SIG-M5 treated with dmso at 0.1 percent for 504 hours (cell line): ENCODE data around the gene CRIP2.

Source experiments
- DNase-seq: peaks from one replicate; lab custom pipeline; 2025; ENCODE audit not compliant: unreplicated experiment; lab: John Stamatoyannopoulos, UW

CRIP2 gene

GRCh38 chr14:105486163-105486973, 11.7 kb downstream of the CRIP2 start, which contains the start of gene CRIP1:
Gene CRIP1, plus strand, starts transcription at chr14:105486886. Its CDS starts 374 bp downstream, at chr14:105487260.
- DNase-seq, result no peak

GRCh38 chr14:105486974-105487448, 12.4 kb downstream of the CRIP2 start:
- no peak for DNase-seq

GRCh38 chr14:105487449-105487985, 12.9 kb downstream of the CRIP2 start:
- peak; percentile 56 for DNase-seq

GRCh38 chr14:105487986-105488777, 13.6 kb downstream of the CRIP2 start:
- no peak for DNase-seq

GRCh38 chr14:105488781-105489541, 14.3 kb downstream of the CRIP2 start:
- no peak for DNase-seq

GRCh38 chr14:105489542-105490266, 15.1 kb downstream of the CRIP2 start:
- DNase-seq, result peak; percentile 87

GRCh38 chr14:105490267-105490571, 15.6 kb downstream of the CRIP2 start:
- no peak for DNase-seq

GRCh38 chr14:105490572-105491365, 16.1 kb downstream of the CRIP2 start, which contains the start of gene TEDC1:
Gene TEDC1, plus strand, starts transcription at chr14:105491246. Its CDS starts 130 bp downstream, at chr14:105491376.
- DNase-seq, result peak; percentile 100

- DNase-seq, result peak; percentile 72
Observed at GRCh38 chr14:105491366-105491973, 16.8 kb downstream of the CRIP2 start.

GRCh38 chr14:105492031-105492970, 17.7 kb downstream of the CRIP2 start:
- DNase-seq, result no peak

- DNase-seq, result no peak
Observed at GRCh38 chr14:105492971-105493871, 18.6 kb downstream of the CRIP2 start.

GRCh38 chr14:105493921-105494605, 19.4 kb downstream of the CRIP2 start:
- no peak for DNase-seq

GRCh38 chr14:105494606-105494929, 19.9 kb downstream of the CRIP2 start:
- DNase-seq, result no peak

GRCh38 chr14:105495101-105495989, 20.7 kb downstream of the CRIP2 start:
- no peak for DNase-seq

- no peak for DNase-seq
Observed at GRCh38 chr14:105495990-105496830, 21.6 kb downstream of the CRIP2 start.
